Large intestine (tissue), 3 donors: ENCODE measurements around the gene FCRLB. TPM values are rescaled to one million over a fixed set of nuclear protein-coding genes. Genes with fewer than 3 reads are reported as not detected.
A peak's percentile ranks its signal among the peaks of the same experiment; 100 is the strongest.
"Not testable (repeated sequence)": the region's sequence is repeated elsewhere in the genome, so short reads cannot be mapped to it uniquely, and the experiment has no call there.

ENCODE experiments used
- DNase-seq, 2 donors: peaks; one replicate each; pipeline versions ENCODE4 v3.0.0 to v3.0.0-alpha.2; 2013
- H3K27ac ChIP-seq: one replicate; pipeline ENCODE4 v1.5.1; 2013; ENCODE audit warnings: low read length
- H3K27me3 ChIP-seq: 2 replicates; pipeline ENCODE4 v1.6.1; 2013; ENCODE audit warnings: low read length; ENCODE audit not compliant: control insufficient read depth, insufficient read depth
- H3K36me3 ChIP-seq: 2 replicates; pipeline ENCODE4 v1.6.1; 2013; ENCODE audit warnings: low read length; ENCODE audit not compliant: control insufficient read depth, insufficient read depth
- H3K4me1 ChIP-seq: one replicate; pipeline ENCODE4 v1.6.1; 2013; ENCODE audit warnings: low read length; ENCODE audit not compliant: control insufficient read depth, insufficient read depth
- H3K4me3 ChIP-seq: one replicate; pipeline ENCODE4 v1.5.1; 2013; ENCODE audit warnings: low read length
- H3K9me3 ChIP-seq: one replicate; pipeline ENCODE4 v1.6.1; 2013; ENCODE audit warnings: mild to moderate bottlenecking, low read depth, low read length, moderate library complexity; ENCODE audit not compliant: control insufficient read depth
- WGBS: methylation state at CpG from one replicate; pipeline ENCODE4 v1.1.5; 2013; ENCODE audit warnings: low lambda C conversion rate; ENCODE audit not compliant: insufficient coverage; 5-methylcytosine and 5-hydroxymethylcytosine counted together
- polyA plus RNA-seq: library from polyadenylated mRNA; unstranded; fragments of 120-200 nt; gene quantifications from one replicate; pipeline ENCODE4 v1.2.1, GENCODE V29; 2013

FCRLB gene
- polyA plus RNA-seq, 1 donor, result 0.60 TPM

DNA sequence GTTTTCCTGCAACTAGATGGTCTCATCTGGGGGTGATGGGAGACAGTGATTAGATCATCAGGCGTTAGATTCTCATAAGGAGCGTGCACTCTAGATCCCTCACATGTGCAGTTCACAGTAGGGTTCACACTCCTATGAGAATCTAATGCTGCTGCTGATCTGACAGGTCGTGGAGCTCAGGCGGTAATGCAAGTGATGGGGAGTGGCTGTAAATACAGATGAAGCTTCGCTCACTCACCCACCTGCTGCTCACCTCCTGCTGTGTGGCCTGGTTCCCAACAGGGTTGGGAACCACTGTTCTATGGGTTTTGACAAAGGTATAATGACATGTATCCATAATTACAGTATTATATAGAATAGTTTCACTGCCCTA, 48.3 kb downstream of the FCRLB start:
- DNase-seq, H3K4me3 ChIP-seq, H3K36me3 ChIP-seq, H3K27ac ChIP-seq, H3K9me3 ChIP-seq, H3K27me3 ChIP-seq, H3K4me1 ChIP-seq: not testable (repeated sequence)
- no CpG with 5 or more reads among the region's 5 CpGs for WGBS

DNA sequence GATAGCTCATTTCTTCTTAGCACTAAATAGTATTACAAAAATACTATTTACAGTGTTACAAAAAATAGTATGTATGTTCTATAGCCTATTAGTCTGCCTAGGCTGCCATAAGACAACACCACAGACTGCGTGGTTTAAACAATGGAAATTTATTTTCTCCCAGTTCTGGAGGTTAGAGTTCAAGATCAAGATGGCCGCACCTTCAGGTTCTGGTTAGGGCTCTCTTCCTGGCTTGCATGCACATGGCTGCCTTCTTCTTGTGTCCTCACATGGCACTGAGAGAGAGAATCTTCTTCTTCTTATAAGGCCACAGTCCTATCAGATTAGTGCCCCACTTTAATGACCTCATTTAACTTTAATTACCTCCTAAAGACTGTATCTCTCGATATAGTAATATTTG, 48.9 kb downstream of the FCRLB start:
- no peaks in the 10 kb centered on the region for H3K27me3 ChIP-seq
- H3K4me3 ChIP-seq, result no peak overlapping the region
- WGBS, result no CpG with 5 or more reads among the region's 3 CpGs
- no peaks in the 10 kb centered on the region for H3K9me3 ChIP-seq
- peaks cover 3% of the 10 kb centered on the region for H3K4me1 ChIP-seq
- no peaks in the 10 kb centered on the region for H3K36me3 ChIP-seq
- no peak overlapping the region for H3K27ac ChIP-seq
- no peak for DNase-seq

DNA sequence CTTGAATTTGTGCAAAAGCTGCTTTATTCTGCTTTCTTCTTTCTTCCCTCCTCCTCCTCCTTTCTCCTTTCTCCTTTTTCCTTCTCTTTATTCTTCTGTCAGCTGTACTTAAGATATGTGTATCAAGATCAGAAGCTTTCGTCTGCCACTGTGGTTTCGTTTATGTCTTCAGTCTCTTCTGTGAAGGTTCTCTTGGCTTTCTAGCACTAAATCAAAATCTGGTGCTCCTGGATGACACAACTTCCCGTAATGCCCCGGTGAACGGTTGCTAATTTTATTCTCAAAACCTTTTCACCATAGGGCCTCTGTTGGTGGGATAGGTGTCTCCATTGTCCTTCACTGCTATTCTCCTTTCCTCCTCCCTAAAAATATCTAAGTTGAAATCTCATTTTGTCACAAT, 49.8 kb downstream of the FCRLB start:
- H3K9me3 ChIP-seq, result no peaks in the 10 kb centered on the region
- no peaks in the 10 kb centered on the region for H3K27me3 ChIP-seq
- H3K36me3 ChIP-seq, result no peaks in the 10 kb centered on the region
- H3K4me1 ChIP-seq, result peaks cover 3% of the 10 kb centered on the region
- no peak overlapping the region for H3K4me3 ChIP-seq
- no peak overlapping the region for H3K27ac ChIP-seq
- no peak for DNase-seq
- 80% methylated on average over 1 of the region's 5 CpGs for WGBS

DNA sequence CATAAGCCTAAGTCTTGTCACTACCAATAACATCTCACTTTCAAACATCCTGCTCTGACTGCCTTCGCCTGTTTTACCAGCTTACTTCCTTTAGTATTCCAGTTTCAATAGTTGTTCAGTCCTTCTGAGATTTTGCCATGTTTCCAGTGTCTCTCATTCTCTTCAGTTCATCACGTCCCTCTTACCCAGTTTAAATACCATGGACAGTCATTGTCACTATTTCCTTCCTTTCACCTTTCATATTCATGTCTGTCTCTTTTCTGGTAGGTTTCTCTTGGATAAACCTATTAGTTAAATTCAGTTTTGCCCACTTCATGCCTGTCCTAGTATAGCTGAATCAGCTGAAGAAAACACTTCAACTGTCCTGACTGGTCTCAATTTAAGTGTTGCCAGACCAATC, 50.6 kb downstream of the FCRLB start:
- no peaks in the 10 kb centered on the region for H3K9me3 ChIP-seq
- H3K4me3 ChIP-seq, result no peak overlapping the region
- no peak for DNase-seq
- H3K36me3 ChIP-seq, result no peaks in the 10 kb centered on the region
- WGBS, result 82% methylated on average over 1 of the region's 2 CpGs
- H3K27me3 ChIP-seq, result no peaks in the 10 kb centered on the region
- no peak overlapping the region for H3K27ac ChIP-seq
- H3K4me1 ChIP-seq, result peaks cover 2% of the 10 kb centered on the region

DNA sequence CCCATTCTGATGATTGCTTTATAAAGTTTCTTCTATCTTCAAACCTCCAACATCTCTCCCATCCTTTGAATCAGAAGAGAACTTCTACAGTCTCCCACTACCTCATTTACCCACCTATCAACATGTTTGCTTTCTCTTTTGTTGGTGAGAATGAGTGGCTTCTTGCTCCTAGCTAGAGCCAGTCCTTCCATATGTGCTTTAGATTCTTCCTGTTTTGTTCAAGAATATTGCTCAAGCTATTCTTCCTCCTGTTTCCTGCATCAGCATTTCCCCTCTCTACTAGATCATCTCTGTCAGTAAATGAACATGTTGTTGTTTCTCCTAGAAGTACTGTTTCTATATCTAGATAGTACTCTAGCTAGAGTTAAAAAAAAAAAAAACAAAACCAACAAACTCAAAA, 51.1 kb downstream of the FCRLB start:
- no peaks in the 10 kb centered on the region for H3K9me3 ChIP-seq
- no peaks in the 10 kb centered on the region for H3K4me1 ChIP-seq
- DNase-seq, result peak in 1 of 2 donors; percentile 17
- no peak overlapping the region for H3K27ac ChIP-seq
- H3K36me3 ChIP-seq, result no peaks in the 10 kb centered on the region
- no peak overlapping the region for H3K4me3 ChIP-seq
- H3K27me3 ChIP-seq, result no peaks in the 10 kb centered on the region

DNA sequence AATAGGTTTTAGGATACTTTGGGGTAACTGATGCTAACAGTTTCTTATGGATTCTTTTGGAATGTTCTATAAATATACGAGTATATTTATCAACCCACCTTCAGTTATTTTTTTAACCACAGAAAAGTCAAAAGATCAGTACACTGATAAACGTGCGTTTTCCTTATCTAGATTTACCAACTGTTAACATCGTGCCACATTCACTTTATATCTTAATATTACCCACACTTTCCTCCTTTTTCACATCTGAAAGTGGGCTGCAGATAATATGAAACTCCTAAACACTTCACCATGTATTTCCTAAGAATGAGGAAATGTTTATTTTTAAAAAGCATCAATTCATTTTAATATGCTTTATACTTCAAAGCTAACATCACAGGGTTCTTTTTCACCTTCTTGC, 52.4 kb downstream of the FCRLB start:
- H3K4me3 ChIP-seq, result no peak overlapping the region
- no peaks in the 10 kb centered on the region for H3K9me3 ChIP-seq
- no CpG with 5 or more reads among the region's 4 CpGs for WGBS
- H3K36me3 ChIP-seq, result no peaks in the 10 kb centered on the region
- H3K27ac ChIP-seq, result no peak overlapping the region
- DNase-seq, result no peak
- H3K27me3 ChIP-seq, result no peaks in the 10 kb centered on the region
- no peaks in the 10 kb centered on the region for H3K4me1 ChIP-seq

DNA sequence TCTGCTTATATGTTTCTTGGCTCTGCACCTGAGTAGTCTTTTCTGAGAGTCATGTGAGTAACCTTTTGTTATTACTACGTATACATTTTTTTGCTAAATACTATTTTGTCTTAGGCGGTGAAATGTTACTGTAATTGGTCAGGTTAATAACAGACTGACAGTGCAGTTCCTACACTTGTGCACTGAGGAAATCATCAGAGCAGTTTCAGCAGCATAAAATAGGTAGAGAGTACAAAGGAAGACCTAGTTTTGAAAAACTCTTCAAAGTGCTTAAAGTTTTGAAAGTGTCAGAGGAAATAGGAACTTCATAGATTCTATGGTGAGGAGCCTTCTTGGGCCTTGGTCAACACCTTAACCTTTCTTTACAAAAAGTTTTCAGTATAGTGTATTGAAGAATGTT, 55.9 kb downstream of the FCRLB start:
- no peak overlapping the region for H3K27ac ChIP-seq

More for the DNA sequence above, 55.9 kb downstream of the FCRLB start:
- Histone ChIP-seq H3K27me3 (no peaks in the 10 kb centered on the region), H3K9me3 (no peaks in the 10 kb centered on the region), H3K4me1 (no peaks in the 10 kb centered on the region), H3K36me3 (peaks cover 3% of the 10 kb centered on the region), H3K4me3 (no peak overlapping the region)
- no peak for DNase-seq
- WGBS, result no CpG with 5 or more reads among the region's 2 CpGs

Other genes starting within 250 kb of the FCRLB start
- 3.0 TPM for gene FCGR2A, start 216.1 kb upstream of the FCRLB start, polyA plus RNA-seq
- gene HSPA6, start 197.0 kb upstream of the FCRLB start, polyA plus RNA-seq, result 0.46 TPM
- gene FCGR3A, start 171.7 kb upstream of the FCRLB start, polyA plus RNA-seq, result 3.1 TPM
- 0.04 TPM for gene FCGR3B, start 90.4 kb upstream of the FCRLB start, polyA plus RNA-seq
- gene FCGR2B, start 58.4 kb upstream of the FCRLB start, polyA plus RNA-seq, result 0.06 TPM
- gene FCRLA, start 14.3 kb upstream of the FCRLB start, polyA plus RNA-seq, result 0.12 TPM
- gene DUSP12, start 28.2 kb downstream of the FCRLB start, polyA plus RNA-seq, result 33.8 TPM
- 19.6 TPM for gene ATF6, start 44.8 kb downstream of the FCRLB start, polyA plus RNA-seq